ENCODE data around the gene PPP2R5C.

GRCh38 chr14:101728367-101728742 is 33.2 kb upstream of the PPP2R5C start:
- TF ChIP-seq ZNF274 (IDR thresholded peaks at IDR 0.05; ENCODE audit: borderline replicate concordance, extremely low read depth, low read length) (no peak), POLR2AphosphoS5 (IDR thresholded peaks at IDR 0.05; ENCODE audit: low read depth, low read length) (no peak), EGR1 (IDR thresholded peaks at IDR 0.05; ENCODE audit: borderline replicate concordance, low read depth, low read length) (no peak), BRCA1 (IDR thresholded peaks at IDR 0.05; ENCODE audit: low read depth, low read length) (no peak), SP2 (IDR thresholded peaks at IDR 0.05; ENCODE audit: low read length) (no peak), RAD21 (IDR thresholded peaks at IDR 0.05 in 1 of 2, conservative IDR thresholded peaks at IDR 0.05 in 1 of 2; ENCODE audit: low read depth in 2 of 2, low read length in 2 of 2) (no peak), GABPA (IDR thresholded peaks at IDR 0.05; ENCODE audit: borderline replicate concordance, insufficient read depth, low read length) (no peak), EP300 (IDR thresholded peaks at IDR 0.05; ENCODE audit: borderline replicate concordance in 1 of 2, low read depth in 2 of 2, low read length in 2 of 2) (no peak)
- TF ChIP-seq, protein P1, sequence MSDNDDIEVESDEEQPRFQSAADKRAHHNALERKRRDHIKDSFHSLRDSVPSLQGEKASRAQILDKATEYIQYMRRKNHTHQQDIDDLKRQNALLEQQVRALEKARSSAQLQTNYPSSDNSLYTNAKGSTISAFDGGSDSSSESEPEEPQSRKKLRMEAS (IDR thresholded peaks at IDR 0.05): no peak
- TF ChIP-seq, protein P2, sequence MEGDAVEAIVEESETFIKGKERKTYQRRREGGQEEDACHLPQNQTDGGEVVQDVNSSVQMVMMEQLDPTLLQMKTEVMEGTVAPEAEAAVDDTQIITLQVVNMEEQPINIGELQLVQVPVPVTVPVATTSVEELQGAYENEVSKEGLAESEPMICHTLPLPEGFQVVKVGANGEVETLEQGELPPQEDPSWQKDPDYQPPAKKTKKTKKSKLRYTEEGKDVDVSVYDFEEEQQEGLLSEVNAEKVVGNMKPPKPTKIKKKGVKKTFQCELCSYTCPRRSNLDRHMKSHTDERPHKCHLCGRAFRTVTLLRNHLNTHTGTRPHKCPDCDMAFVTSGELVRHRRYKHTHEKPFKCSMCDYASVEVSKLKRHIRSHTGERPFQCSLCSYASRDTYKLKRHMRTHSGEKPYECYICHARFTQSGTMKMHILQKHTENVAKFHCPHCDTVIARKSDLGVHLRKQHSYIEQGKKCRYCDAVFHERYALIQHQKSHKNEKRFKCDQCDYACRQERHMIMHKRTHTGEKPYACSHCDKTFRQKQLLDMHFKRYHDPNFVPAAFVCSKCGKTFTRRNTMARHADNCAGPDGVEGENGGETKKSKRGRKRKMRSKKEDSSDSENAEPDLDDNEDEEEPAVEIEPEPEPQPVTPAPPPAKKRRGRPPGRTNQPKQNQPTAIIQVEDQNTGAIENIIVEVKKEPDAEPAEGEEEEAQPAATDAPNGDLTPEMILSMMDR (IDR thresholded peaks at IDR 0.05; ENCODE audit: control extremely low read depth in 1 of 3, insufficient read depth in 1 of 3, low read depth in 1 of 3, low read length in 3 of 3): no peak
